NCI-H146 treated with DMSO at 0.1 percent for 48 hours (cell line): ENCODE measurements around the gene TUBA1A.
"Not testable (repeated sequence)": the region's sequence is repeated elsewhere in the genome, so short reads cannot be mapped to it uniquely, and the experiment has no call there.

Experiments used
- DNase-seq: peaks from one replicate; lab custom pipeline; 2025; ENCODE audit not compliant: unreplicated experiment; lab: John Stamatoyannopoulos, UW

Gene TUBA1A

DNA sequence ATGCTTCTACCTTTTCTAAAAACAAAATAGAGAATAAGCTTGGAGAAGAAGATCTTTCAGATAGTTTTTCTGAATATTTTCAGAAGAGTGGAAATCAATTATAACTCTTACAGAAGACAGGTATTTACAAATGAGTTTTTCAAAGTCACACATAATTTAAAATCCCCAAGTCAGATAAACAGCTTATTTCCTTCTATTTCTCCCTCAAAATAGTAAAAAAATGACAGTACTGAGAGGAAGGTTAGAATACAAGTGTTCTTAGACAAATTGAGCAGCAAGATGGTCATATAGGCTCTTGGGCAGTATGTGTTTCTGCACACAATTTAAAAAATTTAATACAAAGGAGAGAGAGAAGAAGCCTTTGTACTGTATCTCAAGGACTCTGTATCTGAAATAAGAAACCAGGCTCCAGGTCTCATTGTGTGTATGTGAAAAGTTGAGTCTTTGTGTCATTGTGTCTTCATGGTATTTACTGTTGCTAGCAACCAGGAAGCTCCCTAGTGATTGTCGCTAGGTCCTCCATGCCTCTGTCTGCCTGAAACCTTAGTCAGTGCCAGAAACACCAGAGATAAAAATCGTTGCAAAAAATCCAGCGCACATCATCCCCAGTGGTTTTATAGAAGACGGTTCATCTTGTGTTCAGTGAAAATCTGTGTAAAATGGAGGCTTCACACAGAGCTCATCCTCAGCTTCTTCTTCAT lies 12.9 kb upstream of the TUBA1A start:
- peak; percentile 92 for DNase-seq

DNA sequence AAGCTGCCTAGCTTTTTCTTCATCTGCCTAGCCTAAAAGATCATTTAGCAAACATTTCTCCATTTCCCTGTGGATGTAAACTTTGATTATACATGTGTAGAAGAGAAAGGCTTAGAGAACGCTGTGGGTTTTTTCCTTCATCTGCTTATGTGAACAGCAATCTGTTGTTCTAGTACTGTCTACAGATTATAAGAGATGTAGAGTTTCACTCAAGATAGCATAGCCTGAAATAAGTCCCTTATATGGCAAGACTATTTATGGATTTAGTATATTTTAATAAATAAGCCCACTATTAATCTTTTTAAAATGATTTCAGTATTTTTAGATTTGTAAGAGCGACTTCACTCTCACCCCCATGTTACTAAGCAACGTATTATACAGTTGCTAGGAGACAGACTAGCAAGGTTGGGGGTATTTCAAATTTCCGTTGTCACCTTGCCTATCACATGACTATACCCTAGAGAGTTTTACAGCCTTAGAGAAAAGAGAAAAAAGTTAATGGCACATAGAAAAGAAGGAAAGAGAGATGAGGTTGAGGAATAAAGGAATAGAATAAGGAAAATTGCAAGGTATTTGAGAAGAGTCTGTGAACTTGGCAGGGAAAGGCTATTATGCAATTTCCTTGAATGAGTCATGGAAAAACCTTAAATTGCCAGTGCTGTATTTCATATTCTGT lies 12.2 kb upstream of the TUBA1A start:
- DNase-seq, result peak; percentile 94

DNA sequence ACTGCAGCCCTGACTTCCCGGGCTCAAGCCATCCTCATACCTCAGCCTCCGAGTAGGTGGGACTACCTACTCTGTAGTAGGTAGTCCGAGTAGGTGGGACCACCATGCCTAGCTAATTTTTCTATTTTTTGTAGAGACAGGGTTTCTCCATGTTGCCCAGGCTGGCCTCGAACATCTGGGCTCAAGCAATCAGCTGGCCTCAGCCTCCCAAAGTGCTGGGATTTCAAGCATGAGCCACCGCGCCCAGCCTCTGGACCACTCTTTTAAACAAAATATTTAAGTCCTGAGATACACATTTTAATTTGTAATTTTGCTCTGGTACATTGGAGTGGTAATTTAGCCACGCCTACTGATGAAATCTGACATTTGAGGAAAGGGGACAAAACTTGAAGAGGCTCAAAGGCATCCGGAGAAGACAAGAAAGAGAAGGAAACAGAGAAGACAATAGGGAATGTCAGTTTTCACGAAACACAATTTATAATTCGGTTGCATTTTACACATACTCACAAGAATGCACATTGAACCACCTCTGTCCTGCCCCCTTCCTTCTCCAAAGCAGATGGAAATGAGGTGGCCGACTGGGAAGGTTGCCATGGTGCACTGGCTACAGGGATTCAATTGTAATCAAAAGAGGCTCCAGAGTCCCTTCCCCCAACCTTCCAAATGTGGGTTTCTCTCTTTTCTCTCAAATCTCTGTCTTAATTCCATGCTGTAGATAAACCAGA lies 9.7 kb upstream of the TUBA1A start:
- DNase-seq, result peak; percentile 54

DNA sequence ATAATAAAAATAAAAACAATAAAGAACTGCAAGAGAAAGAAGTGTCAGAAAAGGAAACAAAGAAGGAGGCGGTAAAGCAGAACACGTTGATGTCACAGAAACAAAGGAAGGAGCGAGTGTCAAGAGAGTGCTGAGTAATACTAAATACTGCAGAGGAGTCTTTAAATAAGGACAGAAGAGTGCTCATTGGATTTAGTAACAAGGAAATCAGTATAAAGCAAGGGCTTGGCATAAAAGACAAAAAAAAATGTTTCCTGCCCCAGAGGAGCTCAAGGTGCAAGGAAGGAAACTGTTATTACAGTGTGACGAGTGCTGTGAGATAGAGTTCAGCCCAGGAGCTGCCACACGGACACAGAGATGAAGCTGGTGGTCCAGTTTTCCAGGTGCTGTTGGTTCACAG lies 8.4 kb upstream of the TUBA1A start:
- no peak for DNase-seq

DNA sequence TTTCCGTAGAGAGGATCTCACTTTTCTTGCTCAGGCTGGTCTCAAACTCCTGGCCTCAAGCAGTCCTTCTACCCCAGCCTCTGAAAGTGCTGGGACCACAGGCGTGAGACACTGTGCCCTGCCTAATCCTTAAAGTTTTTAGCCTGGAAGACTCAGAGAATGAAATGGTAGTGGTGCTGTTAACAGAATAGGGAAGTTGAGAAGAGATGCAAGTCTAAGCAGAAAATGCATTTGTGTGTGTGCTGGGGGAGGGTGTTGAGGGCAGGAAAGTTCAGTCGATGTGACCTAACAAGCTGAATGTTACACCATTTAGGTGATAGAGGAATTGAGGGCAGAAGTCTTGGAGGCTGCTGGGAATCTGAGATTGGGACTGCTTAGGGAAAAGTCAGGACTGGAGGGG lies 6.9 kb upstream of the TUBA1A start:
- DNase-seq, result no peak

DNA sequence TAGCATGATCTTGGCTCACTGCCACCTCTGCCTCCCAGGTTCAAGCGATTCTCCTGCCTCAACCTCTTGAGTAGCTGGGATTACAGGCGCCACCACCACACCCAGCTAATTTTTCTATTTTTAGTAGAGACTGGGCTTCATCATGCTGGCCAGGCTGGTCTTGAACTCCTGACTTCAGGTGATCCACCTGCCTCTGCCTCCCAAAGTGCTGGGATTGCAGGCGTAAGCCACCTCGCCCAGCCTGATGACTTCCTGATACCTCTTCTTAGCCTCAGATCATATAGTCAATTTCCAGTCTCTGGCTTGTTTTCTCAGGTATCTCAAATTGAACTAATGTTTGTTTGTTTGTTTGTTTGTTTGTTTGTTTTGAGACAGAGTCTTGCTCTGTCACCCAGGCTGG lies 4.9 kb upstream of the TUBA1A start:
- DNase-seq, result not testable (repeated sequence)

DNA sequence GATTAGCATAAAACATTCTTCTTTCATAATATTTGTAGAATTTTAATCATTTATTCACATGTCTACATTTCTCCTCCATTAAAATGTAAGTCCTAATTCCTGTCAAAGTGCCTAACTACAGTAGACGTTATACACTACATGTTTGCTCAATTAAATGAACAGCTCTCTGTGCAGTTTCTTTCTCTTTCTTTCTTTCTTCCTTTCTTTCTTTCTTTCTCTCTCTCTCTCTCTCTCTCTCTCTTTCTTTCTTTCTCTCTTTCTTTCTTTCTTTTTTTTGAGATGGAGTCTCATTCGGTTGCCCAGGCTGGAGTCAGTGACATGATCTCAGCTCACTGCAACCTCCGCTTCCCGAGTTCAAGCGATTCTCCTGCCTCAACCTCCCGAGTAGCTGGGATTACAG lies 2.6 kb upstream of the TUBA1A start:
- not testable (repeated sequence) for DNase-seq

DNA sequence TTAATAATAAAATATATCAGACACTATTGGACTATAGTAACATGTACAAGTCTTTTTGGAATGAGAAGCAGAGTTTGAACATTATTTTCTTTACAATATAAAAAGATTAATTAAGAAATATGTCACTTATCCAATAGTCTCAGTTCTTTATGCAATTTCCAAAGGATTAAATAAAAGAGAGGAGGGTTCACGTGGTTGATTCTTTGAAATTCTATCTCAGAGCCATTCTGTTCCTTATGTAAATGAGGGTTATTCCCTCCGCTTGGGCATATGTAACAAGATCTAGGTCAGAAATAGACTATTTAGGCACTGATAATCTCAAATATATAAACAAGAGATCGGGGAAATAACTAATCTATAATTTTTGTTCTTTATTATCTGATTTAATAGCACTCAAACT lies 2.1 kb upstream of the TUBA1A start:
- DNase-seq, result no peak

DNA sequence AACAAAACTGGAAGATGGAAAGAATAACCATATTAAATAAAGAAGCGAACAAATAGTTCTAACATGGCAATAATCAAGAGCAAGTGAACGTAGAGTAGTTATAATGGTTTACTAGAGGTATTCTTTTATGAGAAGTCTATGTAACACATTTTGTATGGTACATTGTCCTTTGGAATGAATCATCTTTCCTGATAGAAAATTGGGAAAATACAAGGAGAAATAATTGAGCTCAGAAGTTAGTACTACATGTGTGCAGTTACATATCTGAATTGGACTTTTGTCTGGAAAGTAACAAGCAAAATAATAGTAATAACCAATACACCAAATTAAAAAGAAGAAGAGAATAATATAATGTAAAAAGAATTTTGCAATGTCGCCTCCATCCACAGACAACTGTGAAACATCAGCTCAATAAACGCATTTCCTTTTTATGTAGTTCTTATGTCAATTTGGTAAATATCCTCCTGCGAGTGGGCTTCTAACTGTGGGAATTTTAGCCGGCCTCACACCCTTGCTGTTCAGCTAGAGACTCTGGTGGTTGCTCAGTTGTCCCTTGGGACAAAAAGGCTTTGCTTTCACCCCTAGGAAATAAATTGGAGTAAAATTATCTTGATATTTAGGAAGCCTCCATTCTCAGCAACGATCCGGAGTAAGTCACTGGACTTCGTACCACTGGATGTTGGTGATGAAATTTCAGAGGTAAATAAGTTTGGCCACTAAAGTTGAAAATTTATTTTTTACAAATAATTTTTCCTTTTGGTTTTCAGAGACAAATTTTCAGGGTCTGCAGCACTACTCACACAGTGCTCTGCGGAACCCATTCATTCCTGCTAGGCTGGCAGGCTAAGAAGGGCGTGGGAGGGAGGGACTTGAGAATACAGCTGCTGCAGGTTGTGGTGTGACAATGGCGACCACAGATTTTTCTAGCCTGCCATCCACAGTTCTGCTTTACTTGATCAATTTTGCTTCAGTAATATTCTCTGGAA lies 1.1 kb upstream of the TUBA1A start:
- peak; percentile 32 for DNase-seq

DNA sequence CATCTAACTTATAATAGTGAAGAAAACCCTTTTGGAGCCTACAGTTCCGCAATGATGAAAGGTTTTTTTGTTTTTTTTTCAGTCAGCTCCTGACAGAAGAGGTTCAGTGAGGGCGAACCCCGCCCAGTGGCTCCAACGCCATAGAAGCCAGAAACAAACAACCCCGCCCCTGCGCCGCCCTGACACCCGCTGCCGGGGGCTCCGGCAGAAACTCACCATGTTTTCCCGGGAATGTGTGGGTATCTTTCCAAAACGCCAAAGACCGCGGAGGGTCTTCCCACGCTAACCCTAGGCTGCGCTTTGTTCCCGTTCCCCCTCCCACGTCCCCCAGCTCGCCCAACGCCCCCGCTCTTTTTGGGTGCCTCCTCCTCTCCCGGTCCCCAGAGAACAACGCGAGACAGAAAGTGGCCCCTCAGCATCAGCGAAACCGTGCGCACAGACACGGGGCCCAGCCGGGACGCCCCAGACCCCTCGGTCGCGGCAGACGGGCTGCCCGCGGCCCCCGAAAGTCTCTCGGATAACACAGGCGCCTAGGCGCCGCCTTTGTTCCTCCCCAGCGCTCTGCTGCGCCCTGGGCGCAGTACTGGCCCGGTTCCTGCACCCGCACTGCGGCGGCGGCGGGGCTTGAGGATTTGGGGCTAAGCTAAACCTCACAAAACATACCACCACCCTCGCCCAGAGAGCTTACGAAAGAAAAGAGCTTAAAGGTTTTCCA lies 522 bp downstream of the TUBA1A start:
- DNase-seq, result peak; percentile 71

DNA sequence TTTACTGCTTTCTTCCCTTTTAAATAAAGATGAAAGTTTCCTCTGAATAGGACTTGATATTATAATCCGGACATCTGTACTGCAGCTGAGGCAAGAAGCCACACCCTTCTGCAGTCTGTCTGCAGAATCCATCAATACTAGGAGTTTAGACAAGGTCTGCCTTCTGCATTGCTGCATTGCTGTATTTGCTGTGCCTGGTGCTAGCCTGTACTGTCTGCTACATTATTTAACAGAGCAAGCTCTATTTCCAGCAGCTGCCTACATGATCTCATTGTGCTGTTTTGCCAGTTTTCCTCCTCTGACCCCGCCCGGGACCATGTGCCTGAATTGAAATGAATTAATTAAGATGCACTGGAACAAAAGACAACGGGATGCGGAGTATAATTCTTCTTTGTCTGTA lies 1.7 kb downstream of the TUBA1A start:
- DNase-seq, result peak; percentile 82

DNA sequence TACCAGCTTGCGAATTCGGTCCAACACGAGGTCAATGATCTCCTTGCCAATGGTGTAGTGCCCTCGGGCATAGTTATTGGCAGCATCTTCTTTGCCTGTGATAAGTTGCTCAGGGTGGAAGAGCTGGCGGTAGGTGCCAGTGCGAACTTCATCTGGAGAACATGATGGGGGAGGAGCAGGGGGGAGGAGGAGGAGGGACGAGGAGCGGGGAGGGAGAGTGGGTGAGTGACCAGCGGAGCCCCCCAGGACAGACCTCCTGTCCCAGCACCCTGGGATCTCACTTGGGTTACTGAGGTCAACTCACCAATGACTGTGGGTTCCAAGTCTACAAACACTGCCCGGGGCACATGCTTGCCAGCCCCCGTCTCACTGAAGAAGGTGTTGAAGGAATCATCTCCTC lies 2.6 kb downstream of the TUBA1A start:
- DNase-seq, result not testable (repeated sequence)

DNA sequence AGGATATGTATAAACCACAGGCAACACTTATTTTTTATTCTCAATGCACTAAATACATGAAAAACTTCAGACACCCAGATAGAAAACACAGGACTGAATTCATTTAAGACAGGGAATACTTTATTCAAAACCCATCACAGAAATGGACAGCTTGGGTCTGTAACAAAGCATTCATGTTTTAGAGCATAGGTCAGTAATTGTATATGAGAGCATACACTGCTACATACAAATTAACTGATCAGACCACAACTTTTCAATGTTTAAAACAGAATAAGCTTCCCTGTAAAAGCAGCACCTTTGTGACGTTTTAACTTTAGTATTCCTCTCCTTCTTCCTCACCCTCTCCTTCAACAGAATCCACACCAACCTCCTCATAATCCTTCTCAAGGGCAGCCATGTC lies 4.2 kb downstream of the TUBA1A start:
- not testable (repeated sequence) for DNase-seq

DNA sequence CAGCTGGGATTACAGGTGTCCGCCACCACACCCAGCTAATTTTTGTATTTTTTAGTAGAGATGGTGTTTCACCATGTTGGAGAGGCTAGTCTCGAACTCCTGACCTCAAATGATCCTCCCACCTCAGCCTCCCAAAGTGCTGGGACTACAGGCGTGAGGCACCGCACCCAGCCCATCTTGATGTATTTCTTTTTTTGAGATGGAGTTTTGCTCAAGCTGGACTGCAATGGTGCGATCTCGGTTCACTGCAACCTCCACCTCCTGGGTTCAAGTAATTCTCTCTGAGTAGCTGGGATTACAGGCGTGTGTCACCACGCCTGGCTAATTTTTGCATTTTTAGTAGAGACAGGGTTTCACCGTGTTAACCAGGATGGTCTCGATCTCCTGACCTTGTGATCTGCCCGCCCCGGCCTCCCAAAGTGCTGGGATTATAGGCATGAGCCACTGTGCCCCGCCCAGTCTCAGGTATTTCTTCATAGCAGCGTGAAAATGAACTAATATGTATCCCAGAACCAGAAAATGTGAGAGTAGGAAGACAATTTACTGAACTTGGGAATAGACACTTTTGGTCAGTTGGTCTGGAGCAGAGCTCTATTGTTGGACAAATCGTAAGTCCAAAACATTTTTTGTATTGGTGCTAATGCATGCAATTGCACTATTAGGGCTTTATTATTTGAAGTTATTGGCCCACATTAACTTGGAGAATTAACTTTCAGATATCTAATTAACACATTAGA lies 5.5 kb downstream of the TUBA1A start:
- not testable (repeated sequence) for DNase-seq

DNA sequence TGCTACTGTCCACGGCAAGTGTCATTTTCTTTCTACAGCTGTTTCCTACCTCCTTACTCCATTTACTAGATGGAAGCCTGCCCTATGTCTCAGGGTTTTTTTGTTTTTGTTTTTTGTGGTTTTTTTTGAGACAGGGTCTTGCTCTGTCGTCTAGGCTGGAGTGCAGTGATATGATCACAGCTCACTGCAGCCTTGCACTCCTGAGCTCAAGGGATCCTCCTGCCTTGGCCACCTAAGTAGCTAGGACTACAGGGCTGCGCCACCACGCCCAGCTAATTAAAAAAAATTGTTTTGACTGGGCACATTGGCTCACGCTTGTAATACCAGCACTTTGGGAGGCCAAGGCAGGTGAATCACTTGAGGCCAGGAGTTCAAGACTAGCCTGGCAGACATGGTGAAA lies 14.7 kb downstream of the TUBA1A start:
- DNase-seq, result no peak

DNA sequence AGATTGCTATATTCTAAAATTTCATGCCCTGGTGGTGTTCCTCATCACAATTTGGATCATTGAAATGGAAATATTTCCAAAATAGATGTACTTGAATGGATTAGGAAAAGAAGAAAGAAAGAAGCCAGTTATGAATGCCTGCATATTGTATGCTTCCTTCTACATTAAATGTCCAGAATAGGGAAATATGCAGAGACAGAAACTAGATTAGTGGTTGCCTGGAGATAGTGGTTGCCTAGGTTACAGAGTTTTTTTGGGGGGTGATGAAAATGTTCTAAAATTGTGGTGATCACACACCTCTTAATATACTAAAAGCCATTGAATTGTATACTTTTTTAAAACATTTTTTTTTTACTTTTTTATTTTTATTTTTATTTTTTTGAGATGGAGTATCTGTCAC lies 18.0 kb downstream of the TUBA1A start:
- no peak for DNase-seq

DNA sequence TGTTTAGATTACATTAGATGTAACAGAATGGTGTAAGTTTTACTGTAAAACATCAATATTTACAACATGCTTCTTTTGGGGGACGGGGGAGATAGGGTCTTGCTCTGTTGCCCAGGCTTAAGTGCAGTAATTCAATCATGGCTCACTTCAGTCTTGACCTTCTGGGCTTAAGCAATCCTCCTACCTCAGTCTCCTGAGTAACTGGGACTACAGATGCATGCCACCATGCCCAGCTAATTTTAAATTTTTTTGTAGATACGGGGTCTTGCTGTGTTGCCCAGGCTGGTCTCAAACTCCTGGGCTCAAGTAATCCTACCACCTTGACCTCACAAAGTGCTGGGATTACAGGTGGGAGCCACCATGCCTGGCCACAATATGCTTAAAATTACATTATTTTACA lies 23.8 kb downstream of the TUBA1A start:
- DNase-seq, result no peak

DNA sequence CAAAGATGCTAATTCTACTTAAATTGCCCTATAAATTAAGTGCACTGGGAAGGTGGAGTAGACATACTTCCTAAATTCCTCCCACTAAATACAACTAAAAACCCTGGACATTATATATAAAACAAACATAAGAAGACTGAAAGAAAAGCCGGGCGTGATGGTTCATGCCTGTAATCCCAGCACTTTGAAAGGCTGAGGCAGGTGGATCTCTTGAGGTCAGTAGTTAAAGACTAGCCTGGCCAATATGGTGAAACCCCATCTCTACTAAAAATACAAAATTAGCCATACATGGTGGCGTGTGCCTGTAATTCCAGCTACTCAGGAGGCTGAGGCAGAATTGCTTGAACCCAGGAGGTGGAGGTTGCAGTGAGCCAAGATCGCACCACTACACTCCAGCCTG lies 27.0 kb downstream of the TUBA1A start:
- not testable (repeated sequence) for DNase-seq

DNA sequence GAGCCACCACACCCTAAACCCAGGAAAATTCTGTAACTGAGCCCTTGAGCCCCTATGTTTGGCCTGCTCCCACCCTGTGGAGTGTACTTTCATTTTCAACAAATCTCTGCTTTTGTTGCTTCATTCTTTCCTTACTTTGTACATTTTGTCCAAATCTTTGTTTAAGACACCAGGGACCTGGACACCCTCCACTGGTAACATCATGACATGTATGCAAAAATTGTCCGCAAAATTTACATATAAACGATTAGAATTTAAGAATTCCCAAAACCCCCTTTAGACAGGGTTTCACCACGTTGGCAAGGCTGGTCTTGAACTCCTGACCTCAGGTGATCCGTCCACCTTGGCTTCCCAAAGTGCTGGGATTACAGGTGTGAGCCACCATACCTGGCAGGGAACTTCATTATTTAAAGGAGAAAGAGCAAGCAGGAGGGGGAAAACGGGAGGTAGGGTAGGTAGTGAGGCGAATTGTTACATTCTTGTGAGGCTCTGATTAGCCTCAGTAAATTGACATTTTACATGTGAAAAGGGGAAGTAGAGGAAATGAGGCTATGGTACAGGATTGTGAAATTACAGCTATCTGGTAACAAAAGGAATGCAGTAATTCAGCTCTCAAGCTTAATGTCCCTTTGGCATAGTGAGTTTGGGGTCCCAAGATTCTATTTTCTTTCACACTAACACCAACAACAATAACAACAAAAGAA lies 27.6 kb downstream of the TUBA1A start:
- DNase-seq, result no peak
